HG03159 (cell line): ENCODE measurements around the gene PTPRN2.

ENCODE experiments used
- ATAC-seq: cut with Tn5 transposase; IDR thresholded peaks from one replicate; pipeline ENCODE4 v1.9.1; 2021; ENCODE audit warnings: mild to moderate bottlenecking, moderate library complexity; ENCODE audit not compliant: unreplicated experiment

Gene PTPRN2

DNA sequence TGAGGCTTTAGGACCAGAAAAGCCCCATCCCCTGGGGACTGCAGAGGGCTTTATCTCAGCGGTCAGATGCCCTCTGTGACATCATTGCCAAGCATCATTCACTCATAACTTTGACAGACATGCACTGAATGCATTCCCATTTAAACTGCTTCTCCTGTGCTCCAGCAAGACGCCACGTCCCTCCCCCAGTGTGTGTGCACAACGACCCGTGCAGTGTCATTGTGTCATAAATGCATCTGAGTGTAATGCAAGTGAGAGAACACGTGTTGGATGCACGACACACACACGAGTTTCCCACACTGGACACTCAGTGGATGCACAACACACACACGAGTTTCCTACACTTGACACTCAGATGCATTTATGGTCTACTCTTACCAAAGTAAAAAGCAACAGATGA is 337.9 kb downstream of the PTPRN2 start:
- no peak for ATAC-seq

DNA sequence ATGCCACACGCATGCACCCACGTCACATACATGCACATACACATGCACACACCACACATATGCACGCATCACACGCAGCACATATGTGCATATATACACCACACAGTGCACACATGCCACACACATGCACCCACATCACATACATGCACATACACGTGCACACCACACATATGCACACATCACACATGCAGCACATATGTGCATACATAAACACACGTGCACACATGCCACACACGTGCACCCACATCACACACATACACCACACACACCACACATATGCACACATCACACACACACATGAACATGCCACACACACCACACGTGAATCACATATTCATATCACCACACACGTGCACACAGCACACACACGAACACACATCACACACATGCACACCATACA is 338.8 kb downstream of the PTPRN2 start:
- ATAC-seq, result no peak

DNA sequence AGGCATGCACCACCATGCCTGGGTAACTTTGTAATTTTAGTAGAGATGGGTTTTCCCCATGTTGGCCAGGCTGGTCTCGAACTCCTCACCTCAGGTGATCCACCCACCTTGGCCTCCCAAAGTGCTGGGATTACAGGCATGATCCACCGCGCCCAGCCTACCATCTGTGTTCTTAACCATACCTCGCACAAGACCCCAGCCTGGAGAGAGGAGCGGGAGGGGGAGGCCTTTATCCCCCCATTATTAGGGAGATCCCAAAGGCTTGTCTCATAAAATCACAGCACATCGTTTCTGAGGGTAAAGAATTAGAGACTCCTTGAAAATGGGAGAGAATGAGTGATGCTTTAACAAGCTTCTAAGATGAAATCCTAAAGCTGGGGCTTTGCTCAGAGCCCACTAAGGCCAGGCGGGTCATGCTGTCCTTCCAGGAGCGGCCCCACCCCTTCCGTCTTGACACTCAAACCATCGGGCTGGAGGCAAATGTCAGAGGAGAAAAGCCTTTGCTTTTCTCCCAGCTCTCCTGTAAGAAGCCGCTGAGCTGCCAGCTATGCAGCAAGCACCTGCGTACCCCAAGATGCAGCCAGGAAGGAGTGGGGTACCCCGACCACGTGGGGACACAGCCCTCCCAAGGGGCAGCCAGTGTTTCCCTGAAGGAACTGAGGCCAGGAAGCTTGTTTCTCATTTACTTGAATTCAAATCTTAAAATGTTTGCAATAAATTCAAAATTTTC is 339.7 kb downstream of the PTPRN2 start:
- ATAC-seq, result no peak

DNA sequence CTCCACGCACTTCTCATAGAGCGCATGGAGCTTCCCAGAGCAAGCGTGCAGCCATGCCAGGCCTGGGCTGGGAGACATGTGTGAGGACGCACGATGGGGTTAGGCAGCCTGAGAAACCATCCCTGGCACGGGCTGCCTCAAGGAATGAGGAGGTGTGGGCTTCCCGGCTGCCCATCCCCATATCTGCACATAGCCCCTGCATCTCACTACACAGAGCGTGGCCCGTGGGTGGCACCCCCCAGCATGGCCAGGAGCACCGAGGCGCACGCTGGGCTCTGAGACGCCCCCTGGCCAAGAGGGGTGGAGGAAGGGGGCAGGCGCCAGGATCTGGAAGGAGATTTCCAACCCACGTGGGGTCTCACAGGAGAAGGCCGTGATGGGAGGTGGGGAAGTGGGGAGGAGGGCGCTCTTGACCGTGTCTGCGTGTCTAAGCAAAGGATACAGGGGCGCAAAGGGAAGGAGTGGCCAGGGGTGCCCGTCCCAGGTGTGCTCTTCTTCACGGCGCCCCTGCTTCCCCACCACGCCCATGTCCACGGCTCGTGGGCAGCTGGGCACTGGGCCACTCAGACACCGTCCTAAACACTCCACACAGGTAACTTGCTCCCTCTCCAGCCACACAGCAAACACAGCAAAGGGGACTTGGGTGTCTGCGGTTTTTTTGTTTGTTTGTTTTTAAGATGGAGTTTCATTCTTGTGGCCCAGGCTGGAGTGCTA is 340.5 kb downstream of the PTPRN2 start:
- ATAC-seq, result no peak

DNA sequence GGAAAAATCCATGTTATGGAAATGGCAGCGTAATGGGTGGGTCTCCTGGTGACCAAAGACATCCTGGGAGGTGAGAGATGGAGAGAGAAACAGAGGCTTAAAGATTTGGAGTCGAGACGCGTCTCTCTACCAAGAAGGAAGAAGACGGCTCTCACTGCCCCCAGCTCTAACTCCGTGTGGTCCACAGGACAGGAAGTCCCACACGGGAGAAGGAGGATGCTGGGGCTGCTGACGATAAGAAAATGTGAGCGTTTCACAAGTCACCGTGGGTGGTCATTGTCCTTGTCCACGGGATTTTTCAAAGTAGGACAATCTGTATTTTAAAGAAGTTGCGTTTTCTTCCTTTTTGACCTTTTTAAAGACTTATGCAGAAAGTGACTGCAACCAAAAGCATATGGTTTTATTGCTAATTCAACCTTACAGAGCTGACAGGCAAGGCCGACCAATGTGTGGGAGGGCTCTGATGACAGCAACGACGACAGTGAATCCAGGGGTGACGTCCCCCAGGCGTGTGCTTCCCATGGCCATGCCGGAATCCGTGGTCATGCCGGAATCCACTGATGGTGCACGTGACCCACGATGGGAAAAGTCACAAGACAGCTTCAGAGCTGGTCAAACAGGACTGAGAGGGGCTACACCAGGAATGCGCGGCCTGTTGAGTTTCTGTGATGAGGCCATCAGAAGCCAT is 341.2 kb downstream of the PTPRN2 start:
- no peak for ATAC-seq

DNA sequence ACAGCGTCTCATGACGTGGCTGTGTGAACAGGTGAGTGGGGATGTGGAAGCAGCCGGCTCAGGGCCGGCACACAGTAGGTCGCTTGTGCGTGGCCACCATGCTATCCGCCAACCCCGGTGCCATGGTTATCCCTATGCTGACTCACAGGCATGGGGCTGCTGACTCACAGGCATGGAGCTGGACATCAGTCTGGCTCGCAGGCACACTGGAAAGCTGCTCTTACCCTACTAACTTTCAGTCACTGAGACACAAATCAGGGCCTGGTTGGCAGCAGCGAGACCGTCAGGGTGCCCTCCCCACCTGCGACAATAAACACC is 341.9 kb downstream of the PTPRN2 start:
- no peak for ATAC-seq

DNA sequence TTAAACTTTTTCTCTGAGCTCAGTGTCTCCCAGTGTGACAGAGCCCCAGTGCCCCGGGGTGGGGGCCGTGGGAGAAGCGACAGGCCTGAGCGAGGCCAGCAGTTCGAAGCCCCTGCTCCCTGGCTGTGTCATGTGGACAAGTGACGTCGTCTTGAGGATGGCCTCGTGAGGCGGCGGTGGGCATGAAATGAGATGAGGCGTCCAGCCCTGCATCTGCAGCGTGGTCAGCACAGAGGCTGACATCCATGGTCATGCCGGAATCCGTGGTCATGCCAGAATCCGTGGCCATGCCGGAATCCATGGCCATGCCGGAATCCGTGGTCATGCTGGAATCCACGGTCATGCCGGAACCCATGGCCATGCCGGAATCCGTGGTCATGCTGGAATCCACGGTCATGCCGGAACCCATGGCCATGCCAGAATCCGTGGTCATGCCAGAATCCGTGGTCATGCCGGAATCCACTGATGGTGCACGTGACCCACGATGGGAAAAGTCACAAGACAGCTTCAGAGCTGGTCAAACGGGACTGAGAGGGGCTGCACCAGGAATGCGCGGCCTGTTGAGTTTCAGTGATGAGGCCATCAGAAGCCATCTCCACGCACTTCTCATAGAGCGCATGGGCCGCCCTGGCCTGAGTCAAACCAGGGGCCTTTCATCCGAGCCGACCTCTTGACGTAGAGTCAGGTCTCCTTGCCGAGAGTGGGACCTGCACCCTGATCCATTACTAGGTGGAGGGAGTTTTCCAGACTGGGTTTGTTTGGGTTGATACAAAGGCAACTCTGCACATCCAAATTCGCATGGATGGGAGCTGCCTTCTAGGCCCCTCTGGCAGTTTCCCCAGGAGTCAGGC is 342.5 kb downstream of the PTPRN2 start:
- no peak for ATAC-seq

DNA sequence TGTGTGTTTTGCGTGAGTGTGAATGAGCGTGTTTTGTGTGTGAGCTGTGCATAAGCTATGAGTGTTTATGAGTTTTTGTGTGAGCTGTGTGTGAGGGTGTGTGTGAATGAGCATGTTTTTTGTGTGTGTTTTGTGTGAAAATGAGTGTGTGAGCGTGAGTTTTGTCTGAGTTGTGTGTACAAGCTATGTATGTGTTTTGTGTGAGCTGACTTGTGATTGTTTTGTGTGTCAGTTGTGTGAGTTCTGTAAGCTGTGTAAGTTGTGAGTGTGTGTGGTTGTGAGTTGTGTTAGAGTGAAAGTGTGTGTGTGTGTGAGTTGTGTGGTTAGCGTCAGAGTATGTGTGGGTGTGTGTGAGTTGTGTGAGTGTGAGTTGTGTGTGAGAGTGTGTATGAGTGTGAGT is 343.2 kb downstream of the PTPRN2 start:
- ATAC-seq, result no peak

DNA sequence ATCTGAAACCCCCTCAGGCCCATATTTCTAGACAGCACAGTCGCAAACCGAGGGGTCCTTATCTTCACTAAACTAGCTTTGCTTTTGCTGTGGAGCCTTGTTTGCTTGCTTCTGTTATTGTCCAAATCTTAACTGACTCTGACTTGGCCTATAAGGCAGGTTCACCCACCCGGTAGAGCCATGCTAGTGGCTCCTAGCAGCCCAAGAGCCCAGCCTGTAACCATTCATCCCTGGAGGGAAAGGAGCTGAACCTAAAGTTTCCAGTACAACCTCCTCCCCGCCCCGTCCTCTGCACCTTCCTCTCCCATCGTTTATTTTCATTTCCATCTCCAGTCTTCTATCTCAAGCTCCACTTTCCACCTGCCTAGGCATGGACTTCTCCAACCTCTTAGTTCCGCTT is 345.7 kb downstream of the PTPRN2 start:
- no peak for ATAC-seq

DNA sequence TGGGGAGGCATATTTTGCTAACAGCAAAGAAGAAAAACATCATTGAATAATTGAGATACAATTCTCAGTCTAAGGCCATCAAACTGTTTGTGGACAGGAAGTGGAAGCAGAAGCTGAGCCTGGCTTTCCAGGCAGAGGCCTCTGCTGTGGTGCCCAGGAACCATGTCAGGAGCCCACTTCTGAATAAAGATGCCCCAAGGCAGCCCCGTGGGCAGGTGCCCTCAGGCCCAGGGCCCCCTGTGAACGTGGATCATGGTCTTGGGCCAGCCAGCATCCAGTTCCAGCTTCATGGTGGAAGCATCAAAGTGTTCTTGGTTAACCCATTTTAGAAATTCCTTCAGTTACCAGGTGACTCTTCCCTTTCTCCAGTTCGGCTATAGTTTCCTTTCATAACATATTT is 346.8 kb downstream of the PTPRN2 start:
- no peak for ATAC-seq

DNA sequence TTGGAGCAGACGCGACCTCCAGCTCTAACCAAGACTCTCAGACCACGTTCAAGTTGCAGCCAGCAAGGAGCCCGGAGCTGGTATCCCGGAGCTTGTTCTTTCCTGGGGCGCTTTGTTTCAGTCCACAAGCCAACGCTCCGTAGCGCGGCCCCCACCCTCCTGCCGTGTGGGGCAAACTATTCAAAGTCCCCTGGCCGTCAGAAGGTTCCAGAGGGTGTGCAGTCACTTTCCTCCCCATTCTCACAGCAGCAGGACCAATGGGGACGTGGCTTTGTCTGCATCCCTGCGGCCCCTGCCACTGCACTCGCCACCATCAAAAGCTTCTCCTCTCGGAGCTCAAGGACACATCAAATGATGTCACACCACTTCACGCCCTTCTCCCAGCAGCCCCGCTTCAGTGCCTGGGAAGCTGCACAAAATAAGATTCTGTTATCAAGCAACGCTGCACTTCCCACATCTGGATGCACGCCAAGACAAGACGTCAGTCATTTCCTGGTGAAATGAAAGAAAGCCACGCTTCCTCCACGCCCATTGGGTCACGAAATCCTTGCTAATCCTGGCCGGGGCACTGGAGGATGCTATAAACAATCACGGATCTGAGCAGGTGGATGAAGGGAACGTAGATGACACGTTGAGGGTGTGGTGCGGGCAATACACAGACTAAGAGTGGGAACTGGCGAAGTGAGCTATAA is 348.2 kb downstream of the PTPRN2 start:
- no peak for ATAC-seq

DNA sequence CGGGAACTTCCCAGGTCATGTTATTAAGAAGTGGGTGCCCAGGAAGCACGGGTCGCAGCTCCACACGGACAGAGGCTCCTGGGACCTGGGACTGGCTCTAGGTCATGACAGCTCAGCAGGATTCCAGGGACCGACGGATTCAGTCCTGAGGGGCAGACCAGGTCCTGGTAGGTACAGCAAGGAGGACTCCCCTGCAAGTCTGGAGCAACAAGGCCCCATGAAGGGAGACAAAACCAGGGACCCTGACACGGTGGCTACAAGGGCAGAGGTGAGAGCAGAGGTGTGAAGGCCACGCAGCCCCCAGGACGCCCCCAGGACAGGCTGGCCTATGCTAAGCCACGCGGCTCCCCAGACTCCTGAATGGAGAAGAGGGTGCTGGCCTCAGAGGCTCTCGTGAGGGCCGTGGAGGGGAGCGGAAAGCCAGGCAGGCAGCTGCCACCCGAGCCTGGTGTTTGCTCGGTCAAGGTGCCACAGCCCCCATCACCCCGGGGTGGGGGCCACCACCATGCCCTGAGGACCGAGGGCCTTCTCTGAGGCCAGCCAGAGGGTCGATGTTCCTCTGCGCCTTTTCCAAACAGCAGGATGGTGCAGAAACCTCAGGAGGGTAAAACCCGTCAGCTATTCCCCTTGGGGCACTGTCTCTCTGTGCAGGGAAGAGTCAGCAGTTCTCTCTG is 348.9 kb downstream of the PTPRN2 start:
- no peak for ATAC-seq

DNA sequence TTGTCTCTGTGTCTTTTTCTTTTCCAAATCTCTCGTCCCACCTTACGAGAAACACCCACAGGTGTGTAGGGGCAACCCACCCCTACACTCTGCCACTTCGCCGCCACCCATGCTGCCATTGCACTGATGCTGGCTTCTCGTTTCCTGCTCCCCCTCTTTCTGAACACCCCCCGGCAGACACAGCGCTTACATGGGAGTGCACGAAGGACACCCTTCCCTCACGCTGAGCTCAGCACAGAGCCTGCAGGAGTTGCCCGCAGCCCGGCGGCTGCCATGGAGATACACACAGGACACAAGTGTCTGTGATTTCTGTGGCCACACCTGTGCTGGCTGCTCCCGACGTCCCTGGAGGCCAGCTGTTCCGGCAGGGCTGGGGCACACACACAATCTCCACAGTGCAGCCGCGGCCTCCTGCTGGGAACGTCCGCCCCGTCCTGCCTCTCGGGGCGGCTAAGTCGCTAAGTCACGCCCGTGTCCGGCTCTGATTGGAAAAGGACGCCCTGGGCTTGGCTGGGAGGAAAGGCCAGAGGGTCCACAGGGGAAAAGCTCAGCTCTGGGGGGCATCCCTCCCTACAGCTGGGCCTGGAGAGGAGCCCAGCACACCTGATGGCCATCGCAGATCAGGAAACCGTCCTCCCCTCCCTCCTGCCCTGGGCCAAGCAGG is 349.8 kb downstream of the PTPRN2 start:
- no peak for ATAC-seq

DNA sequence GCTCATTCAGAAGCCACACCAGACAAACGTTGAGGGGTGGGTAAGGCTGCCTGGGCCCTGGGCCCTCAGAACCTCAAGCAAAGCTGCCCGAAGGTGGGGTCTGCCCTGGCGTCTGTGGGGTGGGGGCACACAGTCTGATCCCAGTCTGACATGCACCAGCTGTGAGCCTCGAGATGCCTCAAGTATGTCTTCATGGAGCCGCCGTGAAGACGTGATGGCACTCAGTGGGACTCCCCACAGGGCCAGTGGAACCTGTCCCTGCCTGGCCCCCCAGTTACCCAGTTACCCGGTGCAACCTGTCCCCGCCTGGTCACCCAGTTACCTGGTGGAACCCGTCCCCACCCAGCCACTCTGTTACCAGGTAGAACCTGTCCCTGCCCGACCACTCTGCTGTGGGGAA is 351.2 kb downstream of the PTPRN2 start:
- ATAC-seq, result no peak

DNA sequence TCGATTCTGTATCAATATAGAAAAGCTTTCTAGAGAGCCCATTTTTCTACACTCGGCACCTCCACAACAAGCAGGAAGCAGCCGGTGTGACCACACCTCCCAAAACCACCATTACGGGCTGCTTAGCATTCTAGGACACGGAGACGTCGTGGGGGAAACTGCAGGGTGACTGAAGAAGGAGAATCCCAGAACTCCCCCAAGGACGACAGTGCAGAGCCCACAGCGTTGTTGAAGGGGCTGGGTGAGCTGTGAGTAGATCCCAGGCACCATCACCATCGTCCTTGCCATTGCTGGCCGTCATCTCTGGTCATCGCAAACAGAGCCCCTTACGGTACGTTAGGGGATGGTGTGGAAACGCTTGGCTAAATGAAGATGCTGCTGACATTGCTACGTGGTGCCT is 351.8 kb downstream of the PTPRN2 start:
- no peak for ATAC-seq

DNA sequence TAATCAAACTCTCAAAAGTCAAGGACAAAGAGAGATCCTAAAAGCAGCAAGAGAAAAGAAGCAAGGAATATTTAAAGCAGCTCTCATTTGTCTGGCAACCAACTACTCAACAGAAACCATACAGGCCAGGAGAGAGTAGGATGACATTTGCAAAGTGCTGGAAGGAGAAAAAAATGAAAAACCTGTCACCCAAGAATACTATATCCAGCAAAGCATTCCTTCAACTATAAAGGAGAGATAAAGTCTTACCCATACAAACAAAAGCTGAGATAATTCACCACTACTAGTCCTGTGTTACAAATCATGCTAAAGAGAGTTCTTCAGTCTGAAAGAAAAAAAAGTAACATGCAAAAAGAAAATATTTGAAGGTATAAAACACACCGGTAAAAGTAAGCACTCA is 357.7 kb downstream of the PTPRN2 start:
- ATAC-seq, result no peak

DNA sequence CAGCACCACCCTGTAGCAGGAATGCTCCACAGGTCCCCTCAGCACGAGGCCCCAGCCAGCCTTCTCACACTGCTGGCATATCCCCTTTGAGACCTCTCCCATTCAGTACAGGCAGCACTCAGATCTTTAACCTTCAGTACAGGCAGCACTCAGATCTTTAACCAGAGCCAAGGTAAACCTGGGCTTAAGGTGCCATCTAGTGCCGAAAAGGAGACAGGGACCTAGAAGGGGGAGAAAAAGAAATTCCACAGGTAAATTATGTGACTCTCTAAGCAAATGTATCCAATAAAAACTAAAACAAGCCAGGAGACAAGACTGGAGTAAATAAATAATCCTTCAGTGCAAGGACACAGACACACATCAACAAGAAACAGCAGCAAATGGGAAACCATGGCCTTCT is 358.6 kb downstream of the PTPRN2 start:
- no peak for ATAC-seq

DNA sequence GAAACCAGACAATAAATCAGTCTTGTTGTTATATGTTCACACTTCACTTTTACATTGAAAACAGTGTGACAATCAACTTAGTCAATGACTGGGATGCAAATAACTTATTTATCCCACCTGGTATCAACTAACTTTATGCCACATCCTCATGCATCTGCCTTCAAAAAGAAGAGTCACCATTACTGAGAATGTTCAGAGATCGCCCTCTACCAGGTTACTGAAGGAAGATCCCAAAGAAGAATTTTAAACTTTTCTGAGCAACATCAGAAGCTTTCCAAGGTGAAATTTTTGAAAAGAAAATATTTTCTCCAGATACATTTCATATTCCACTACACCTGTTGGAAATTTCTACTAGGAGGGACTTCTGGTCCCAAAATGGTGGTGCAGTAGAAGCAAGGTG is 359.5 kb downstream of the PTPRN2 start:
- no peak for ATAC-seq

DNA sequence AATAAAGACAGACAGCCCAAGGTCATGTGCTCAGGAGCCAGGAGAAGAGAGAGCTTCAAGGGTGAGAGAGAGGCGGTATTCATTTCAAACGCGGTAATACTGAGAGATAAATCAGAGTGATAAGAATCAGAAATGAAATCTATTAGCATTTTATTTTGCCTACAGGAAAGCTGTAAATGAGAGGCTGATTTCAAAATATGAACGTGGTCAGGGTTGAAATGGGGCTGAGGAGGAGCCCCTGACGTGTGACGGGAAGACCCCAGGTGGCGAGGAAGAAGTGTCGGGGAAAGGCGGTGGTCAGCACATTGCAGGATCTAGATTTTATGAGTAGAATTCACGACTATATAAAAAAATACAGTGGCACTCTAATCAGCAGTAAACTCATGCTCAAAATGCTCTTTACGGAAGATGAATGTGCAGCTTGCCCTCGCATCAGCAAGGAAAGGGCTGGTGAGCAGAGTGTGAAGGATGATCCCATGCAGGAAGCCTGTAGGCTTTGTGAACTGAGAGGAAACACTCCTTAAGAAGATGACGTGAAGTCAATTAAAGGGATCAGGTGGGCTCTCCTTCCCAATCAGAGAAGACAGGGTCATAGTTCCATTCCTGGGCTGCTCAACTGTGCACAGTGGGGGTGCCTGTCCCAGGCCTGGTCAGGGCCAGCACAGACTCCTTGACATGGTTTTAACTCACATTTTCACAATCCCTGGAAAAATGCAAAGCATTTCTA is 360.2 kb downstream of the PTPRN2 start:
- no peak for ATAC-seq
